A673 (cell line): ENCODE results near the gene TSHZ1. TPM values are rescaled to one million over a fixed set of nuclear protein-coding genes. Genes with fewer than 3 reads are reported as not detected.

Experiments
- BruUV-seq: library from RNA; stranded (reverse); fragments of 400-500 nt; replicated peaks from 2 replicates; lab custom pipeline; 2021; lab: Mats Ljungman, UMichigan
- CTCF ChIA-PET: fragments of 300-600 bp; sonication (Branson Sonifier 250); formaldehyde crosslinking; loops from one replicate; lab custom pipeline; 2022; ENCODE audit warnings: antibody characterized with exemption; lab: Charles Lee
- POLR2A ChIA-PET: fragments of 300-600 bp; sonication (Branson Sonifier 250); formaldehyde crosslinking; loops from one replicate; lab custom pipeline; 2022; ENCODE audit warnings: antibody characterized with exemption; ENCODE audit not compliant: low non-redundant PET; lab: Charles Lee
- DNase-seq: peaks from one replicate; pipeline ENCODE4 v3.0.0-alpha.2; 2015; ENCODE audit warnings: low spot score
- H3K27ac ChIP-seq: fragments of 200-600 bp; sonication (generic); 2 replicates; pipeline ENCODE4 v1.5.1; 2016; ENCODE audit warnings: mixed run types, low read depth, mild to moderate bottlenecking, mixed read lengths, antibody characterized with exemption, low read length; ENCODE audit not compliant: poor library complexity, severe bottlenecking
- H3K27me3 ChIP-seq: fragments of 200-600 bp; sonication (generic); replicated peaks from 2 replicates; pipeline ENCODE4 v1.6.1; 2017; ENCODE audit warnings: mixed run types, low read depth, mild to moderate bottlenecking, mixed read lengths, antibody characterized with exemption, low read length; ENCODE audit not compliant: insufficient read depth, poor library complexity
- H3K36me3 ChIP-seq: fragments of 200-600 bp; sonication (generic); 2 replicates; pipeline ENCODE4 v1.6.1; 2016; ENCODE audit warnings: mixed run types, mild to moderate bottlenecking, mixed read lengths, antibody characterized with exemption, low read length; ENCODE audit not compliant: insufficient read depth, poor library complexity, severe bottlenecking
- H3K4me1 ChIP-seq: fragments of 200-600 bp; sonication (generic); 2 replicates; pipeline ENCODE4 v1.6.1; 2017; ENCODE audit warnings: mixed run types, mild to moderate bottlenecking, mixed read lengths, antibody characterized with exemption, low read length; ENCODE audit not compliant: insufficient read depth, poor library complexity, severe bottlenecking
- H3K4me3 ChIP-seq: fragments of 200-600 bp; sonication (generic); 2 replicates; pipeline ENCODE4 v1.5.1; 2016; ENCODE audit warnings: low read depth, mixed run types, mild to moderate bottlenecking, mixed read lengths, low read length; ENCODE audit not compliant: poor library complexity, severe bottlenecking
- H3K9me3 ChIP-seq: fragments of 200-600 bp; sonication (generic); 2 replicates; pipeline ENCODE4 v1.6.1; 2016; ENCODE audit warnings: mixed run types, low read depth, mild to moderate bottlenecking, mixed read lengths, antibody characterized with exemption, low read length; ENCODE audit not compliant: poor library complexity, severe bottlenecking
- CTCF ChIP-seq: fragments of 300-800, 200-600 bp; sonication (generic); conservative IDR thresholded peaks from 2 replicates; pipeline ENCODE4 v1.5.1; 2017; ENCODE audit warnings: low read depth, mild to moderate bottlenecking, antibody characterized with exemption, low read length, moderate library complexity, mixed read lengths
- EZH2 ChIP-seq: fragments of 200-600 bp; sonication (generic); IDR thresholded peaks from 2 replicates; pipeline ENCODE4 v1.6.1; 2017; ENCODE audit warnings: borderline replicate concordance, low read depth, mild to moderate bottlenecking, mixed read lengths, antibody characterized with exemption, low read length; ENCODE audit not compliant: poor library complexity, severe bottlenecking
- intact Hi-C: fragments of 100-400 bp; cut with micrococcal nuclease; formaldehyde crosslinking; loops from one replicate; pipeline ENCODE4 v1.10.0; 2022; ENCODE audit not compliant: unreplicated experiment
- total RNA-seq: library from RNA; stranded (reverse); gene quantifications from 2 replicates; pipeline ENCODE4 v1.2.3, GENCODE V29; 2021

The TSHZ1 gene
- total RNA-seq, 1 experiment from 2014 or later = 1.8 TPM

- BruUV-seq = no TSS peak
- ChIA-PET POLR2A (no interaction called here), CTCF (no interaction called here)
- Histone ChIP-seq H3K36me3 (no peaks in the 10 kb centered on the region), H3K4me1 (no peaks in the 10 kb centered on the region), H3K9me3 (no peaks in the 10 kb centered on the region), H3K4me3 (no peak overlapping the region), H3K27me3 (no peaks in the 10 kb centered on the region), H3K27ac (no peak overlapping the region)
- DNase-seq = no peak
- TF ChIP-seq CTCF (no peak), EZH2 (no peak)
- intact Hi-C loops = no loop called here
Observed at GRCh38 chr18:75271952-75272351, 61.4 kb downstream of the TSHZ1 start.

GRCh38 chr18:75273817-75274216 lies 63.2 kb downstream of the TSHZ1 start:
- Histone ChIP-seq H3K27me3 (no peaks in the 10 kb centered on the region), H3K9me3 (no peaks in the 10 kb centered on the region), H3K4me1 (no peaks in the 10 kb centered on the region), H3K4me3 (no peak overlapping the region), H3K27ac (no peak overlapping the region), H3K36me3 (no peaks in the 10 kb centered on the region)
- intact Hi-C loops = no loop called here
- CTCF ChIA-PET = no interaction called here
- TF ChIP-seq CTCF (no peak), EZH2 (no peak)
- no peak for DNase-seq
- BruUV-seq = no TSS peak
- POLR2A ChIA-PET = no interaction called here

GRCh38 chr18:75275226-75275625 lies 64.6 kb downstream of the TSHZ1 start:
- intact Hi-C loops = no loop called here
- no peak for DNase-seq
- Histone ChIP-seq H3K4me1 (no peaks in the 10 kb centered on the region), H3K4me3 (no peak overlapping the region), H3K36me3 (no peaks in the 10 kb centered on the region), H3K27me3 (no peaks in the 10 kb centered on the region), H3K27ac (no peak overlapping the region), H3K9me3 (no peaks in the 10 kb centered on the region)
- TF ChIP-seq EZH2 = no peak
- no peak for TF ChIP-seq CTCF
- ChIA-PET CTCF (no interaction called here), POLR2A (no interaction called here)
- BruUV-seq = no TSS peak
